Measurements from ENCODE around the gene KITLG.
"Not testable (repeated sequence)": the region's sequence is repeated elsewhere in the genome, so short reads cannot be mapped to it uniquely, and the experiment has no call there.

The KITLG gene

DNA sequence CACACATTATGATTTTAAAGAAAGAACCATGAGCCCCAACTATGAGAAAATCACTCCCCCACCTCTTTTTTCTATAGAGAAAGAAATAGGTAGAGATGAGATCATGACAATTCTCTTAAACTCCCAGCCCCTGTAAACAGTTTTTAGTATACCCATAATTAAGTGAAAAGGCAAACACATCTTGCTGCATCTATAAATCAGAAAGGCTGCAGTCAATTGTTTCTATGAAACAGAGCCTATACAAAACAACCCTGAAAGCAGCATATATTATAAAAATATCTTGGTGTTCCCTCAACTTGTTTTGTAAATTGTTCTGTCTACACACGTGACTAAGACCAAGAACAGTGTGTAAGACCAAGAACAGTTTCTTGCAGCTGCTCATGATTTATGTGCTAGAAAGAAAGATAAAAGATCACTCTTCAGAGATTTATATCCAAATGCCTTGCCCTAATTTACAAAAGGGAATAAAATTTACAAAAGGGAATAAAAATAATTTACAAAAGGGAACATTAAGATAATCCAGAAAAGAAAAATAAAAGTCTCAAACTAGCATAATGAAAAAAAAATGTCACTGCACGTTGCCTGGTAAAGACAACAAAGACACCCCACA, 4.8 kb downstream of the KITLG start:
- DNase-seq (ENCODE audit: low read depth) = no peak

DNA sequence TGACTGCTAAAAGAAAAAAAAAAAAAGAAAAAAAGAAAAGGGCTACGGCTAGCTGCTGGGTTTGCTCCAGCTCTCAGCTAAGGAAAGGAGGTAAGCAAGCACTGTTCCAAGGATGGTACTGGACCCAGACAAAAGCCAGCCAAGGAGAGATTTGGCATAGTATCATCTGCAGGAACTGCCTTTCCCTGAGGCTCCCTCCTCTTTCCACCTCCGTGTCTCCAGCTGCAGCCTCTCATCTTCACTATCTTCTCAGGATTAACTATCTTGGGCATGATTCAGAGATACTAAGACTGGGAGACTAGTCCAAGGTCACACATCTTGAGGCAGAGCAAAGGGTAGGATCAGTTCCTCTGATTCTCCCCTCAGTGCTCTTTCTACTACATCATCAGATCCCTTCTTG, 6.0 kb downstream of the KITLG start:
- no peak for DNase-seq (ENCODE audit: low read depth)

DNA sequence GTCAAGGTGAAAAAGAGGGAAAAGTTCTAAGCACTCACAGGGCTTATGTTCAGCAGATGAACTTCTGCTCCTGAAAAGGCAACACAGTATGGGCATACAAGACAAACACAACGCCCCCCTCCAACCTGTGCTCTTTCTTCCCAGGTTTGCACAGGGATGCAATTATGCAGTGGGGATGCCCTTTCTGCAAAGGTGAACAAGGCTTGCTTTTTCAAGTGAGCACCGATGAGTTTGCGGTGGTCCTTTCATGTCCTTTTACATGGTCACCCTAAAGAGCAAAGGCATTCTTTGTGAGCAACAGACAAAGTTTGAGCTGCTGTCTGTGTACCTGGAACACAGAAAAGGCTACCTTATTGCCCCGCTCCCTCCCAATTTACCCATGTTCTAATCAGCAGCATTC, 6.7 kb downstream of the KITLG start:
- DNase-seq (ENCODE audit: low read depth) = no peak

DNA sequence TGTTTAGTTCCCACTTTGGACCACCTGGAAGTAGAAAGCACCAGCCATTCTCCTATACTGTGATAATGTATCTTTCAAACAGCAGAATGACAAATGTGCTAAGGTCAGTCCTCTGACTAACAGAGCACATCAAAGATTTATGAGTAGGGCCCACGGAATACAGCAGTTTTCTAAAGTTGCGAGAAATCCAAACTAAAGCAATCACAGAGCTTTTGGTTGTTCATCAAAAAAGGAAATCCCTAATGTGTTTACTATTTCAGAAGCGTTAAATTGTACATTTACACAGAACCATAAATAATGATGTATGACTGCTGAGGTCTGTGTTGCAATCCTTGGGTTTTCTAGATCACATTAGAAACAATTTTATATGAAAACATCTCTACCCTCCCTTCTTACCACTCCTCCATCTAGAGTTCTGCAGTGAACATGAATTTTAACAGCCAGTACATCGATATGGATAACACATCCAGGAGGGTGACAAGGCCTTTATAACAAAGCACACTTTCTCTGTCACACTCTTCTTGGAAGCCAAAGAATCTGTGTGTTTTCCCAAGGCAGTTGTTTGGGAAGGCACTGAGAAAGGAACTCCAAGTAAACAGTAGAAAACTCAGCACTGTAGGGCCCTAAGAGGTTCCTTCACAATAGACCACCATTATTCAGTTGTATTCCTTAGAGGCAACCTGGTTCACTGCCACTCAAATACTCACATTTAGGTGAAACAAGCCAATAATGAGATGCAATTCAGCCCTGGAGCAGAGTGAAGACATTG, 7.3 kb downstream of the KITLG start:
- DNase-seq (ENCODE audit: low read depth) = no peak

DNA sequence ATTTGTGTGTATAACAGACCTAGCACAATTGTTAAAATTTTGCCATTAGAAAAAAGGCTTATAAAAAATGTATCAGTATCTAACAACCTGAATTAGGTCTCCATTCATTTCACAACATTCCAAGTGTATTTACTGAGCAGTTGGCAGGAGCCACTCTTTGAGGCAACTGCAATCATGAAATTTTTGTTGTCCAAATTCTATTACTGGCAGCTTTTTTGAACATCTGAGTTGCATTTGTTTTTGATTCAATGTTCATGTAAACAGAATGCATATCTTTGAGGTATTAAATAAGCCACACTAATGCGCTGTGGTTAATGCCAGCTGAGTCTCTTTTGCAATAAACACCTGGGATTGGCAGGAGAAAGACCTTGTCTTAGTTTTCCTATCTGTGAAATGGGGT, 8.7 kb downstream of the KITLG start:
- DNase-seq (ENCODE audit: low read depth) = no peak

DNA sequence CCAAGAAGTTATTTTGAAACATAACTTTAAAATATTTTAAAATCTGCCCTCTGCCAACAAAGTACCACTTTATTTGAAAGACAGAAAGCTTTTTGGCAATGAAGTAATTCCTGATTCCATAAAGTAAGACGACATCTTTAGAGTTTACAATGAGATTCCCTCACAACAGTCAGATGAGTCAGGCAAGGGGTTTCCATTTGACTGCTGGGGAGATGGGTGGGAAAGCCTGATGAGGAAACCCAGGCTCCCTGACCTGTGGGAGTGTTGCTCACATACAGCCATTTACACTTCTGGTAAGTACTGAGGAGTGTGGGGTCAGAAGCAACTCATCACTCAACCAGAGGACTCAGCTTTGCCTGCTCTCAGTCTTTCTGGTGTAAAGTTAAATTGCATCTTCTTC, 10.2 kb downstream of the KITLG start:
- DNase-seq (ENCODE audit: low read depth) = no peak

DNA sequence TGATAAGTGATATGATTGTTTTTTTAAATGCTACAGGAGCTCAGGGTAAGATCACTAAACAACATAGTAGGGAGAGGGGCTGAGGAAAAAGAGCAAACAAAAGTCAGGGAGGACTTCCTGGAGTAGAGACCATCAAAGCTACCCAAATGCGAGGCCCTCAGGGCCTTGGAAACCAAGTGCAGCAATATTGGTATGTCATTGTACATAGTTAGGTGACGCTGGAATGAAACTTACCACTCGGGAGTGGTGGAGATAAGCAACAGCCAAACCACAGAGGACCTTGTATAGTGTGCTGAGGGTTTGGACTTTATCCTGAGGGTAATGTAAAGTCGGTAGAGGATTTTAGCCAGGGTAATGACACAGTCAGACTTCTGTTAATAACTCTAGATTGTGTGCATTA, 13.8 kb downstream of the KITLG start:
- no peak for DNase-seq (ENCODE audit: low read depth)

DNA sequence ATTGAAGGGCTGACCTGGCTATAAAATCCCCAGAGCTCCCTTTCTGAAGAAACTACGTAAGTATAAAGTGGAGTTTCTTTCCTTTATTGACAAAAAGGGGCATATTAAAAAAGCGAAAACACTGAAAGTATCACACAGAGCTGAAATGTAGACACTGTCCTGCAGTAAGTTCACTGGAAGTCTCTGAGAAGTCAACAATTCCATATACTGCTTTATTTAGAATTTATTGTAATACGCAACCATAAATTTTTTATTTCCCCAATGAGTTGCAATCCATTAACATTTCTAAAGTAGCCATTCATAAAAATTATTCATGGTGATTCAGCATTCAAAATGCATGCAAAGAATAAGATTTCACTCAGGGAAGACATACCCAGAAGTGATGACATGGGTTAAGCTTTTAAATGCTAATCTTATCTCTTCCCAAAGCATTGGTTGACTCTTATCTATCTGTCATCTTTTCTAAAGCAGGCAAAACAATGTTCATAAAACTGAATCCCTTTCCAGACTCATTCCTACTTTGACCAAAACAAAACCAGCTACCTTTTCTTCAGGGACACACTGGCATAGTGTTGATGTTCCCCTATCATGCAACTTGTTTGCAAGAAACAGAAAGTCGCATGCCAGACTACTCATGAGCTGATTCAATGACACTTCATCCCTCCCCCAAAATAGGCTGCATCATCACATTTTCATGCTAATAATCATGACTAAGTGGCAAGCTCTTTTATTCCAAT, 17.3 kb downstream of the KITLG start:
- no peak for DNase-seq (ENCODE audit: low read depth)

DNA sequence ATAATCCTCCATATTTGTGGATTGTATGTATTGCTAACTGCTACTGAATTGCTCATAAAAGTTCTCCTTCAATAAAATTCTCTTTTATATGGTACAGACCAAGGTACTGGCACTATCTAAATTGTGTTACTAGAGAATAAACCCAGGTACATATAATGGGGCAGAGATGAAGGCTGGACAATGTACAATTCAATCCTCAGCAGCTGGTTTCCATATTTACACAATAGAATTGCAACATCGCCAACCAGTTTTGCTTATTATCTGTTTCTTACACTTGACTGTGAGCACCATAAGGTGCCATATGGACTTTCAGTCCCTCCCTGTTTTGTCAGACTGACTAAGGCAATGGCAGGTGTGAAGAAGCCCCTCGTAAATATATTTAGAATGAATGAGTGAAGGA, 18.1 kb downstream of the KITLG start:
- no peak for DNase-seq (ENCODE audit: low read depth)

DNA sequence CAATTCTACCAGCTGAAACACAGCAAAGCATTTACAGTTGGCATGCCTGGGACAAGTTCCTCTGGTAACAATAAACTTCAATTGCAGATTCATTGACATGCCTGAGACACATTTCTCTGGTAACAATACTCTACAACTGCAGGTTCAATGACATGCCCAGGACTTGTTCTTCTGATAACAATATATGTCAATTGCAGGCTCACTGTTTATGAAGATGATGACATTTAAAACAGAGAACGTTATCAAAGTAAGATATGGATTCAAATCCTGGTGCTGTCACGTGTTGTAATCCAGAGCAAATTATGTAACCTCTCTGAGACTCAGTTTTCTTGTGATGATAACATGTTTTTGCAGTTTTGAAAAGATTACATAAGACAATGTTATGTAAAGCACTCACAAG, 20.5 kb downstream of the KITLG start:
- no peak for DNase-seq (ENCODE audit: low read depth)

DNA sequence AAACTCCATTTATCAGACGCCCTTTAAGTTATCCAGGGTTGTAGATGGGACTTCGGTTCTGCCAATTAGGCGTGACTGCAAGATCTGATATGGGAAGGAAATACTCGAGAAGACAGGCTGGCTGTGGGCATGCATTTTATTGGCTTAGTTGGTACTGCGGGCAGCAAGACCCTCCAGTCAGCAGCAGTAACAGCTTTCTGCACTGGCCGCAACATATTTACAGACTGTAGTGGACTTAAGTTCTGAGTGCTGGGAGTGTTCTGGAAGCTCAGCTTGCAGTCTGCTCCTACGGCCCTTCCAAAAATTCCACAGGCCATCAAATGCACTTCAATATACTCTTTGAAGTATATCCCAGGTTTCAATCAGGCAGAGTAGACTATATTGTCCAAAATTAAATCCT, 21.1 kb downstream of the KITLG start:
- DNase-seq (ENCODE audit: low read depth) = no peak

DNA sequence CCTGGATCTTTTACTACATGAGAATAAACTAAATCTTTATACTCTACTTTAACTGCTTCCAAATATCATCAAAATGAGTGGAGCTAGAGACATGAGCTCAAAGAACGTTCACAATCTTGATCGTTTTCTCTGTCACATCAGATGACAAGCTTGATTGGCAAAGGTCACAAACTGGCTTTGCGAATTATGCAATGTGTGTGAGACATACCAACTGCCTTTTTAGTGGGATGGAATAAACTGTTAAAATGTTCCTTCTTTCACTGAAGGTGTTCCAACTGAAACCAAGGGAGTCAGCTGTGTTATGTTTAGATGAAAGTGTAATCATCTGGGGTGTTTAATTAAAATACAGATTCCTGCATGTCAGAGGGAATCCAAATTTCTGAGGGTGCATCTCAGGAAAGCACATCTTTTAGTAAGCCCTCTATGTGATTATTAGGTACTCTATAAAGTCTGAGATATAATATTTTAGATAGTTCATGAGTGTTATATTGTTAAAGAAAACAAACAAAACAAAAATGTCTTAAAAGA, 21.9 kb downstream of the KITLG start:
- DNase-seq (ENCODE audit: low read depth) = no peak

DNA sequence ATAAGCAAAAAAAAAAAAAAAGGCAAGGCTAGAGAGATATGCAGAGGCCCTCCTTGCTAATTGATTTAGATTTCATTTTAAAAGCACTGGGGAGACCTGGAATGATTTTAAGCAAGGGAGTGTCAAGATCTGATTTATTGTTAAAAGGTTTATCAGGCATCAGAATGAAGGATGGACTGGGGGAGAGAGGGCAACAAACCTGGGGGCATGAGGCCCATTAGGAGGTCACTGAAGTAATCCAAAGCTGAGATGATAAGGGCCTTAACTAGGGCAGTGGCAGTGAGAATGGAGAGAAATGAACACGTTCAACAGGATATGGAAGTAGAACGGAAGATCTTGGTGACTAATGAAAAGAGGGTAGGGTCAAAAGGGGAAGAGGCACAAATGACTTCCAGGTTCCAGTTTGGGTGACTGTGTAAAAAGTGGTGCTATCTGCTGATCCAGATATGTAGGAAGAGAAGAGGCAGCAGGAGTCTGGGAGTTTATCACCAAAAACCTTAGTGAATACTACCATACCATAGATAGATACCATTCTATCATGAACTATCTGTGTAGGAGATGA, 24.0 kb downstream of the KITLG start:
- DNase-seq (ENCODE audit: low read depth) = no peak

DNA sequence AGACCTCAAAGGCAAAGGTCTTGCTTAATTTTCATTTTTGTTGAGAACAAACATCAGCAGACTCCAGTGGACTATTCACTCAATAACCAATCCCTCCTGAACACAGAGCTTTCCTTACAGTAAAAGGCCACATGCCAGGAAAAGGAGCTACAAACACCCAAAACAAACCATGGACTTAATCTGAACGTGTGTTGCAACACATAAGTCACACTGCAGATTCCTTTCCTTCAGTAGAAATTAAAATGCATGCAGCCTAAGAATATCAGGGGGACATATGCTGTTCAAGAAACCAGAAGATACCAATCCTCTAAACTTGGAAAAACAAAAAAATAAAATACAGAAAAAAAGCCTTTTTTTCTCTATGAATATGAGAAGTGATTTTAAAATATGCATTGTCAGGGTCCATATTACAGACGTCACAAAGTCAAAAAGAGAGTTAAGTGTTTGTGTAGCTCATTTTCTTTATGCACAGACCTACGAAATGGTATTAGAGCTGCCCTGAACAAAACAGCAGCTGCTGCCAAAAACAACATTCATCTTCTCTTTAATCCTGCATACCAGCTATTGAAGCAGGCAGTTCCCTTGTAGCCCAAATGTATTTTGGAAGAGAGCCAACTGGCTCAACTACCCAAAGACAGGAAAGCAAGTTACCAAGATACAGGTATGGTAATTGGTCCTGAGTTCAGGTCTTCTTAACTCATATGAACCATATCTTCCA, 26.2 kb downstream of the KITLG start:
- no peak for DNase-seq (ENCODE audit: low read depth)

DNA sequence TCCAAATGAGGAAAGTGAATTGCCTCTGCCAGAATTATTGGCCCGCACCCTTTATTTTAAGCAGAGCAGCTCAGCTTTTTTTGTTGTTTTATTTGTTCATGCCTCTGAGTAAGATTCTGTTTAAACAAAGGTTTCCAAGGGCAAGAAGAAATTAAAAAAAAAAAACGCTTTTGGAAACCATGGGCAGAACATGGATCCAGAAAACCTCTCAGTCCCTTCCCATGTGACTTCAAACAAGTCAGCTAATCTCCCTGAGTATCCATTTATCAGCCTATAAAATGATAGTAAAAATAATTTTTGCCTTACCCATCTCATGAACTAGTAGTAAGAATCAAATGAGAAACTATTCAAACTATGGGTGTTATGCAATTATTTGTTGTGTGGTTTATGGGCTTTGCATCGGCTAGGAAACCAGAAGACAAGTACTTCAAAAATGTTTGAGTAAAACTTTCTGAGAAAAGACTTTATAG, 27.6 kb downstream of the KITLG start:
- no peak for DNase-seq (ENCODE audit: low read depth)

DNA sequence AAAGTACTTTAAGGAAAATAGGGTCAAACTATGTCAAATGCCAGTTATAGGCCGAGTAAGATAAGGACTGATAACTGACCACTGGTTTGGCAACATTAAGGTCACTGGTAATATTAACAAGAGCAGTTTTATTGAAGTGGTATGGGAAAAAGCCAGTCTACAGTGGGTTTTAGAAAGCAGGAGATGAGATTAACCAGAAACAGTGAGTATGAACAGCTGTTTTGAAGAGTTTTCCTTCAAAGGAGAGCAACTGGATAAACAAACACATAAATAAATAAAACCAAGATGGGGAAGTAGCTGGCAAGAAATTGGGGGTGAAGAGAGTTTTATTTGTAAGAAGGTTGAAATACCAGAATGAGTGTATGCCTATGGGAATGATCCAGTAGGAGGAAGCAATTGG, 30.3 kb downstream of the KITLG start:
- DNase-seq (ENCODE audit: low read depth) = no peak

DNA sequence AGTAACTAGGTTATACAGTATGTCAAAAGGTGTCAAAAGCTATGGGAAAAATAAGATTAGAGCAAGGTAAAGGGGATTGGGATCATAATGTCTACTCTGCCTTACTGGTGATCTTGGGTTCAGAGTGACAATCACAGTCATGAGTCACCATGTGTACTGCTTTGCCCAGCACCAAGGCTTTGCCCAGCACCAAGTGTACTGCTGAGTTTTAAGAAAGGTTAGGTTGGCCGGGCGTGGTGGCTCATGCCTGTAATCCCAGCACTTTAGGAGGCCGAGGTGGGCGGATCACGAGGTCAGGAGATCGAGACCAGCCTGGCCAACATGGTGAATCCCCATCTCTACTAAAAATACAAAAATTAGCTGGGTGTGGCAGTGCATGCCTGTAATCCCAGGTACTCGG, 32.3 kb downstream of the KITLG start:
- DNase-seq (ENCODE audit: low read depth) = not testable (repeated sequence)

DNA sequence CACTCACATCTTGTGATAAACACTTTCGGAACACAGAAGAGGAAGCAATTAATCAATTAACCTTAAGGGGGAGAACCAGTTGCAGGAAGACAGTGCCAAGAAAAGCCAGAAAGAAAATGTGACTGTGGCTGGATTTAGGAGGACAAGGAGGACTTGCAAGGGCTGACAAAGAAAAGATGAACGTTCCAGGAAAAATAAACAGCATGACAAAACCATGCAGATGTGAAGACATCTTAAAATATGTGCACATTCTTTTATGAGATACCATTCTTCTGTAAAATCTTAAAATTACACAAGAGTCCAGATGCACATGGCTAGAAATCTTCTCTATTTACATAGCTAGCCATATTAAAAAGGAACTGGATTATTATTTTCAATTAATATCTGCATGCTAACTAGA, 33.4 kb downstream of the KITLG start:
- DNase-seq (ENCODE audit: low read depth) = no peak

DNA sequence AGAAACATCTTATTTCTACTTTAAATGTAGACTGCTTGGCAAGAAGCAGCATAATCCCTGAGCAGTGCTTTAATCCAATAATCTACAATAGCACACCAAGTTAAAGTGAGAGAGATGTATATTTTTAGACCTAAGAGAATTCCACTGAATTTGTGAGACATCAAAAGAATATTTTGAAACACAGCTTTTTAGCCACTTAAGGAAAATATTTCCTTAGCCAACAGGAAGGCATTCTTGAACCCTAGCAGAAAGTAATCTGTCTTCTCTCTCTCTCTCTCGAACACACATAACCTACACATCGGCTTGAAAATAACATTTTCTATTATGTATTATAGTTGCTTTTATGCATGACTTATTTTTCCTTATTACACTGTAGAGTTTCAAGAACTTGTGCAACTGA, 34.0 kb downstream of the KITLG start:
- DNase-seq (ENCODE audit: low read depth) = no peak

DNA sequence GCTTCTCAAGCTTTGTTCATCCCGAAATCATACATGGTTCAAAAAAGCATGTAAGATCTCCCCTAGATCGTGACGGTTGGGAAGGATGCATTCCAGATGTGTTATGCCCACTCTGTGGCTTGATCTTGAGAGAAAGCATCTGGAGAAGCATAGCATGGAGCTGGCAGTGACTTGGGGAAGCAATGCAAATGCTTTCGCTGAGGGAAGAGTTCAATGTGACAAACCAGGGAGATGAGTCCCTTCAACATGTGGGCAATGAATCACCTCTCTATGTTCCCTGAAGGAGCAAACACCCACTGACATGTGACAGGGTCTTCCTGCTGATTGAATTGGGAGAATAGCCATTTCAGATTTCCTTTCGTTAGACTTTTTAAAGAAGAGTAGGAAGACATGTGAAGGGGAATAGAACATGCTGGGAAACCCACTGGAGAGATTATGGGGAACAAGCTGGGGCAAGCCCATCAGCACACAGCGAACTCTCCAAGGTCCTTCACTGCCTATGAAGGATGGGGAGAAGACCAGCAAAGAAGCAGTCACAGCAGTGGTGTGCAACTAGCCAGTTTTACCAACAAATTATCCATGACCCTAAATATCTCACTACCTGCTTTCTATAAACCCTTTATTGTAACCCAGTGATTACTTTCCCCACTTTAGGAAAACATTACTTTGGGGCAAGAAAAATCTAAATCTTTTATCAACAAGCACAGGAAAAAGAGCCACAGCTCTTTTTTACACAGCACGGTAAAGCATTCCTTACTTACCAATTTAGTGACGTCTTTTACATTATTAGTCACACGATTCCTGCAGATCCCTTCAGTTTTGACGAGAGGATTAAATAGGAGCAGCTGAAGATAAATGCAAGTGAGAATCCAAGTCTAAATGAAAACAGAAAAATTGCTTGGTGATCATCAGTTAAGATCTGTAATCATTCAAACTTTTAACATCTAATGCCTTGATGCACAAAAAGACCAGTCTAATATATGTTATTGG, 35.0 kb downstream of the KITLG start:
- no peak for DNase-seq (ENCODE audit: low read depth)

DNA sequence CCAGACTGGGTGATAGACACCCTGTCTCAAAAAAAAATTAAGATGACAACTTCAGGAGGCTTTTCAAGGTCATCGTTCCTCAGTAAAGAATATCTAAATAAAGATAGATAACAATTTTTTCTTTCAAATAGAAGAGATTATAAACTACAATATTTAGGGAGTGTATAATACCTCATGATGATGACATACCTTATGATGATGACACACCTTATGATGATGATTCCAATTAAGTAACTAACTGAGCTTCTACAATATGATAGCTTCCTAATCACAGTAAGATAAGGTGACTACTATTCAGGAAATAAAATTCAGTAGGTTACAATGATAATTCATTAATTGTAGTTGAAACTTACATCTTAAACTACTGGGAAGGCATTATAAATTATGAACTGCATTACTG, 40.4 kb downstream of the KITLG start:
- DNase-seq (ENCODE audit: low read depth) = no peak
